GM21367 (cell line): ENCODE results near the gene SEMA4D.

Experiments used
- ATAC-seq: cut with Tn5 transposase; IDR thresholded peaks from one replicate; pipeline ENCODE4 v1.9.1; 2021; ENCODE audit not compliant: unreplicated experiment

The SEMA4D gene

DNA sequence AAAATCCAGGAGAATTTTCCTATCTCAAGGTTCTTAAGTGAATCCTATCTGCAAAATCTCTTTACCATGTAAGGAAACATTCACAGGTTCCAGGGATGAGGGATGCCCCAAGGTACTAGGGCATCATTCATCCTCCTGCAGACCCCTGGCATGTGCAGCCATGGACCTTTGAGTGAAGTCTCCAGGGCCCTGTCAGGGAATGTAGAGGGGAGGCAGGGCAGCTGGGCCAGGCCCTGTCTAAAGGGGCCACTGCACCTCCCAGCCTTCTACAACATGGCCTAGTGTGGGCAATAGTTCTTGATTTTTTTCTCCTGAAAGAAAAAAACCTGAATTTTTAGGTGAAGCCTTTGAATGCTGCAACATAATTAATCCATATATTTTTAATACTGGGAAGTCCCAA, 63.3 kb downstream of the SEMA4D start:
- no peak for ATAC-seq

DNA sequence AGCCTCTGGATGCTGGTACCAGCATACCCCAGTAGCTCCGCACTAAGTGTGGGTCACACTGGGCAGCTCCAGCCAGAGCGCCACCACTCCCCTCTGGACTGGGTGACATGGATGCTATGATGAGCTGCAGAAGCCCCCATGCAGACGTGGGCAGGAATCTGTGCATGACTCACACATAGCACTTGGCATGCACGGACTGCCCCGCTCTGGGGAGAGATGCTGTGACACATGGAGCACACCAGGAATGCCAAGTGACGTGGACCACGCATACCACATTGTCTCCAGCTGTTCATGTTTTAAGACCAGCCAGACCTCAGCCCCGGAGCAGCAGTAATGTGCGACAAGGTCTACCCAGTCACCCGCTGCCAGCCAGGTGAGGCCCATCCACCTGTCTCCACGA, 64.1 kb downstream of the SEMA4D start:
- no peak for ATAC-seq

DNA sequence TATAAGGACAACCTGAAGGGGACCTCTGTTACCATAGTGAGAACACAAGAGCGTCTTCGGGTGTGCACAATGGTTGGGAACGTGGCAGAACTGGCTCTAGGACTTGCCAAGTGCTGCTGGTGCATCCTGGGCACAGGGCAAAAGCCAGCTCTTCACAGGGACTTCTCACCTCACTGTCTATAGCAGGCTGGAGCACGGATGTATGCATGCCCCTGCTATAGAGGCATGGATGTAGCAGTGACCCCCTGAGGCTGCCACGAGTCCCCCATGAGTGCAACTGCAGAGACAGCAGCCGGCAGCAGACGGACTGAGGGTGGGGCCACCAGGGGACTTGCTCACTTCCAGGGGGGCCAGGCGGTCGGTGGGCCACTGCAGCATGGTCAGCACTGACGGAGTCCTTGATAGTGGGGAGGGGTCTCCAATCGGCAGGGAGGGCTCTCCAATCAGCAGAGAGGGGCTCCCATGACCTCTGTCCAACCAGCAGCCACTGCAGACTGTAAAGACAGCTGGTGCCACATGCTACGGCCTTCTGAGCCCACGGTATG, 64.9 kb downstream of the SEMA4D start:
- no peak for ATAC-seq

DNA sequence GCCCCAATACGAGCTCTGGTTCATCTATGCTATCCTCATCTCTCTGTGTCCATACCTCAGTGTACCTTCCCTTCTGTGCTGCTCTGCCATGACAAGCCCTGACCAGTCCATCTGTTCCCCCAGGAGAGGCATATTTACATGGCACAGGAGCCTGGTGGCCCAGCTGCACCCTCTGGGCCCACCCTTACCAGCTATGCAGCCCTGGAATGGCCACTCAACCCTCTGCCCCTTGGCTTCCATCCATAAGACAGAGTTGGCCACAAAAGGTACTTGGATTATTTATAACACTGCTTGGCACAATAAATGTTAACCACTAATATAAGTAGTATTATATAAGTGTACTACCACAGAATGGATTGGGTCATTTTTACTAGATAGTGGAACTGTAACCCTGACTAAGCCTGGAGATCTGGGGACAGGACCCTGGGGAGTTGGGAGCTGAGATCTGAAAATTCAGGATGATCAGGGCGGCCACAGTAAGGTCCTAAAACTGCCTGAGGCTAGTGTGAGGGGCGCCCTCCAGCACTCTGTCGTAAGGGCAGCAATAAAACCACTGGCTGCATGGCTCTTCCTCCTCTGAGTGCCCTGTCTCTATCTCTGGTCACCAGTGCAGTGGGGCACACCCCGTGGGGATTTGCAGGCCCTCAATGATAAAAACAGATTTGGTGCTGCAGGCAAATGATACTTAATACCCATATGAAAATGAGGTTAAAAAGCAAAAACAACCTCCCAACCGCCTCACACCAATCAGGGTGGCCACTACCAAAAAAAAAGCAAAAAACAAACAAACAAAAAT, 65.8 kb downstream of the SEMA4D start:
- ATAC-seq, result no peak

DNA sequence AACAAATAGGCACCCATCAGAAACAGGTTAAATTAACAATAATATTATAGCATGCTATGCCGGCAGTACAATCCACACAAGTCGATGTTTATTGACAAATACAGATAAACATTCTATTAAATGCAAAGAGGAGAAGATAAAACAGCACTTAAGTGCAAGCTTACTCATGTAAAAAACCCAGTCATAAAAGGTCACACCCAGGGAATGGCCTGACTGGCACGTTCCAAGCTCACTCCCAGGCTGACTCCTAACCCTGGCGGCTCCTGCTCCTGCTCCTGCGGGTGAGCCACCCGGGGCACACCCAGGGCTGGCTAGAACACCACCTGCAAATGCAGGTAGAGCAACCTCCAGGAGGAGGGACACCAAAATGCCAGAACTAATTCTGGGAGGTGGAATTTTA, 66.9 kb downstream of the SEMA4D start:
- no peak for ATAC-seq

DNA sequence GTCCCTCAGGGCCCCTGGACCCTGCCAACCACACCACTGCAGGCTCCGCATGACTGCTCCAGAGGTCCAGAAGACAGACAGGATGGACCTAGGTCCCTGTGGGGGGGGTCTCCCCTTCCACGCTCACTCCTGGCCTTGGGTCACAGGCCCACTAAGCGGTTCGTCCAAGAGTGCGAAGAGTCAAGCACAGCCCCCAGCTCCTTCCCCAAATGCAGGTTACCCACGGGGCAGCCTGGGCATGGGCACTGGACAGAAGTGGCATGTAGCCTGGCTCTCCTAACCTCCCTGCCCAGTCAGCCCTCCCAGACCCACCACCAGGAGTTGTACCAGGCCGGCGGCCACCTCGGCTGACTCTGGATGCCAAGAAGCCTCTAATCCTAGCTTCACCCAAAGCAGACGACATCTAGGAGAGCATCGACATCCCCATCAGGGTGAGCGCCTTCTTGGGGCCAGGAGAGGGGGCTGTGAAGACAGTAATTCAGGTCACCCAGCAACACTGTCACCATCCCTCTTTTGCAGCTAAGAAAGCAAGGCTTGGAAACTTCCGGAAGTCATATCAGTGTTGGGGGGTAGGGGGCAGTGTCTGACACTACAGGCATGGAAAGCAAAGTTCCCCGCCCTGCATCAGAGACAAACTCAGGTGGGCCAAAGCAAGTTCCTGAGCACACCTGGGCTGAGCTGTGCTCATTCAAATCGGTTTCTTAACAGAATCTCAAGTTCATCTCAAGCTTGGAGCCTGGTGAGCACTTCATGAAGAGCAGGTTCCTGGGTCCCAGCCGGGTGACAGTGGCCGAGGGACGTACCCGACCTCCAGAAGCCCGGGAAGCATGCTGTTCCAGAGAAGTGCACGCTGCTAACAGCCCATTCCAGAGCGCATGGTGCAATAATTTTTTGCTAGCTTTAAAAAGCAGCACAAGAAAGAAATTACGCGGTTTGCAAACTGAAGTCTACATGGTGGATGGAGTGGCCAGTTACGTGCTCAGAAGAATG, 68.7 kb downstream of the SEMA4D start:
- no peak for ATAC-seq

DNA sequence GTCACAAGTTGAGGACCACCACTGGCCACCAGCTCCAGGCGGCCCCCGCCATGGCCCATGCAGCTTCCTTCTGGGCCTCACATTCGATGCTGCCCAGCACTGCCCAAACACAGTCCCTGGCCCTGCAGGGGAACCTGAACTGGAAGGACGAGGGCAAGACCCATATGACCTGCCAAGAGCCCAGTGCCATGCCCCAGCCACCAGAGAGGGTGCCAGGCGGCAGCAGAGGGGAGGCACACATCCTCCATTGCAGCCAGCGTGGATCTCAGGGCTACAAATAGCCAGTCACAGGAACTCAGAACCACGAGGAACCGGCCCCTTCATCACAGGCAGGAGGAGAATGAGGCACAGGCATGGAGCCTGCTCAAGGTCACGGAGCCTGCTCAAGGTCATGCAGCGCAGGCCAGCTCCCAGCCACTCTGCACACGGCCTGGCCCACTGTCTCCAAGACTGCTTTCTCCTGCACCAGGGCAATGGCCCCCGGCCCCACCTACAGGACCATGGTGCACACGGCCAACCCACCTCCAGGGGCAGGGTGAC, 69.6 kb downstream of the SEMA4D start:
- no peak for ATAC-seq

DNA sequence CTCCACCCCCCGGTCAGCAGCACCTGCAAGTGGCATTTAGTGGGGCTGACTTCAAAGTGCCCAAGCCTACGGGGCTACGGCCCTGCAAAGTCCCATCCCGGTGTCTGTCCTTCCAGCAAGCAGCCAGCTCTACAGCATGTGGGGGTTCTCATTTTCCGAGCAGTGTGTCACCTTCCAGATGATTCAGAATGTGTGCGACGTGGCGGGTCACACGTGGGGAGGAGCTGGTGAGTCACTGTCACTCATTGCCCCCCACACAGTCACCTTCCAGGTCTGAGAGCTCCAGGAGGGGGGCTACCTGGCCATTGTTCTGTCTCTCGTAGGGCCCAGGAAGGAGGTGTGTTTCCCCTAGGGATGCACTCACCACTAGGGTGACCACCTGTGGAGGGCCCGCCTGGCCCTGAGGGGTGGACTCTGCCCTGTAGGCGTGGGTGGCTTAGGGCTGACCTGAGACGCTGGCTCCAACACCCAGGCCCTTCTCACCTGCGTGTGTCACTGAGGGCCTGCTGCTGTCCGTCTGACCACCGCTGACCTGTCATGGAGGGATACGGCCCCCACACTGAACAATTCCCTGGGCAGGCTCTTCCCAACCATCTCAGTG, 70.2 kb downstream of the SEMA4D start:
- no peak for ATAC-seq

DNA sequence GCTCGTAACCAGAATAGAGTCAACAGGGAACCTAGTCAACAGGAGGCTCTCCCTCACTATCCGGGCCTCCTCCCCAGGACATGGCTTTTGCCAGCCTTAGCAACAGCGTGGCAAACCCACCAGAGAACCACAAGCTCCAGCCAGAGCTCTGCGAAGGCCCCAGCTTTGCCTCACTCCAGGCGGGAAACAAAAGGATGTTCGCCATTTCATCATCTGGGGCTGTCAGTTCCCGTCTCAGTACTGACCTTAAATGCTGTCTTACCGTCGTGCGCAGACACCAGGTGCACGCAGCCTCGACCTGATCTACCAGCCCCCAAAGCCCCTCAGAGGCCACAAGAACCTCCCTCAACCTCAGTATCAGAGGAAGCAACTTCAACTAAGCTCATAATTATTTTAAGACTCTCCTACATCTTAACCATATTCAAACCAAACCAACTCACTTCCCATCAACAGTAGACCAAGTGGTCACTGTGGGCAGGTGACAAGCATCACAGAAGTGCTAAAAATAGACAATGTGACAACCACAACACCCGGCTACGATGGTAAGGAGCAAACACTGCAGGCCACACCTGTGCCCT, 71.4 kb downstream of the SEMA4D start:
- ATAC-seq, result peak; percentile 63

DNA sequence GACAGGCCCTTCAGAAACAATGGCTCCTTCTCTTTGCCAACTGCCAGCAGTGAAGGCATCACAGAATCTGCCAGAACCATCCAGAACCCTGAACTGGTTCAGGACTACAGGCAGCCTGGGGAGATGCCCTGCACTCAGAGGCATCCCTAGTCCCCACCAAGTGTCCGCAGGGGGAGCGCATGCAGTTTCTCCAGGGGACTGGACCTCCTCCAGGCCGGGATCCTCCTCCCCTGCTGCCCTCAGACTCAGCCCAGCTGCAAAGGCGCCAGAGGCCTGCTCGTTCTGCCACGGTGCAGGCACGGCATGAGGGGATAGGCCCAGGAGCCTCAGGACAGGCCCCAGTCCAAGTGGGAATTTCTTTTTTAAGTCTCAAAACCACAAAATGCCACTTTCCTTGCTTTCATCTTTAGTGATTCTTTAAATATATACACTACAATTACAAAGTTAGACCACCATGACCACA, 72.0 kb downstream of the SEMA4D start:
- no peak for ATAC-seq

DNA sequence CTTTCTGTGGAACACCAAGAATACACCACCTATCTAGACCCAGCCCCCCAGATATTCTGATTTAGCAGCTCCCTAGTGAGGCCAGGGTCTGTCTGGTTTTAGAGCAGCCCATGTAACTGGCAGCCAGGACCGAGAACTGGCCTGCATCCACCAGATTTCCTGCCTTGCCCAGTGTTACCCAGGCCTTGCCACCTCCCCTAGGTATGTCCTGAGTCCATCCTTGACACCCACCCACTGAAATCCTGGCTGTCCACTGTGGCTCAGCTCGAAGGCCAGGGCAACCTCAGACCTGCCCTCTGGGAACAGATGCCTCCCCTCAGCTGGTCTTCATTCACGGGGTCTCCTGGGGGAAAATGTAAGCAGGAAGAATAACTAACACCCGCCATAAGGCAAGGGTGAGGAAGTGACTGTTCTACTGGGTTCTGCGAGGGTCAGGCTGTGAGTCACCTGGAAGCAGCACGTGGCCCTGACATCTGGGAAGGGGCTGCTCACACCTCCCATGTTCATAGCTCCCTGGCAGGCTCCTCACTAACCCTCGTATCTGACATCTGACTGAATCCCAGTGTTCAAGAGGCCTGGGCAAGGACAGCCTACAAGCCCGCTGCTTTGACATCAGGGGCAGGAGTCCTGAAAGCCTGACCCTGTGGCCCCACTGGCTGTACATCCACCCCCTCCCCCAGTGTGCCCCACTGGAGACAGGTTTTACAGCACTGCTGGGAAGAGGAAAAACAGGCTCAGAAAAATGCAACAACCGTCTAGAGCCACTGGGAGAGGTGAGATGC, 72.7 kb downstream of the SEMA4D start:
- no peak for ATAC-seq

DNA sequence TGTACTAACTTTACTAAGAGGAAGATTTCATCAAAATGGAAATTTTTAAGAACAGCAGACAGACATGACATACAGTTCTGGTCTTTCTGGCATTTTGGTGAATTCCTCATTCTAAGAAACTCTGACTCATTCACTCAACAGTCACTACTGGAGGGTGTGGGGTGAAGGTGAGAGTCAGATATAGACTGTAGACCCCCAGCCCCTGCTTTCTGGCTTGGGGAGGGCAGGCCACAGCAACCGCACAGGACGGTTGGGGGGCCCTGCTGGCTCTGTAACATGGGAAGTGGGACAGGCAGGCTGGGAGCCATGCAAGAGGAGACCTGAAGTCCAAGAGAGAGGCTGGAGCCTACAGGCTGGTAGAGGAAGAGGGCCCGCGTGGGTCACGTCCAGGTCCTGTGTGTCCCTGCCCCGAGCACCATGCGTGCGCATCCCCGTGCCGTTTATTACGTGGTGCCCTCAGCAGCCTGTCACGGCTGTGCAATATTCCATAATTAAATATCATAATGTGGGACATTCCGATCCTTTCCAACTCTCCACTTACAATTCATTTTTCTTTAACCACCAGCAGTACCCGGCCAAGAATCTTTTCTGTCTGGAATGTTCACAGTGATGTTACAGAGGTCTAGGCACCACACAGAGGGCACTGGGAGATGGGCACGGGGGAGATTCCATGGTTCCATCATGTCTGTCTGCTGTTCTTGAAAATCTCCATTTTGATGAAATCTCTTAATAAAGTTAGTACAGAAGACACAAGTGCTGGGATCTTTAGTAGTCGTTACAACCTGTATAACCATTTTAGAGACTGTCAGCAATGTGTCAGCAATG, 75.5 kb downstream of the SEMA4D start:
- no peak for ATAC-seq

DNA sequence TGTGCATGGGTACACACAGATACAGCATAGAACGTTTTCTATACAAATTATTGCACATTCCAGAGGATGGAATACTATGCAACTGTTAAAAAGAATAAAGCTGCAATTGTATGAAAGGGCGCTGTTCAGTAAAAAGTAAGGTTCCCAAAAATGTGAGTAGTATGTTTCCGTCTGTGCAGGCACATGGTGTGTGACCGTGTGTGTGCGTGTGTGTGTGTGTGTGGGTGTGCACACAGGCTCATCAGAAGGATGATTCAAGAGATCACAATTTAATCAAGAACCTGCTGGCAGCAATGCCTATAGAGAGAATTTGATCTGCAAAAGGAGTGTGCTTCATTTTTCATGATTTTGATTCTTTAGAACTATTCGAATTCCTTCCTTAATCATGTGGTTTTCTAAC, 76.3 kb downstream of the SEMA4D start:
- no peak for ATAC-seq

DNA sequence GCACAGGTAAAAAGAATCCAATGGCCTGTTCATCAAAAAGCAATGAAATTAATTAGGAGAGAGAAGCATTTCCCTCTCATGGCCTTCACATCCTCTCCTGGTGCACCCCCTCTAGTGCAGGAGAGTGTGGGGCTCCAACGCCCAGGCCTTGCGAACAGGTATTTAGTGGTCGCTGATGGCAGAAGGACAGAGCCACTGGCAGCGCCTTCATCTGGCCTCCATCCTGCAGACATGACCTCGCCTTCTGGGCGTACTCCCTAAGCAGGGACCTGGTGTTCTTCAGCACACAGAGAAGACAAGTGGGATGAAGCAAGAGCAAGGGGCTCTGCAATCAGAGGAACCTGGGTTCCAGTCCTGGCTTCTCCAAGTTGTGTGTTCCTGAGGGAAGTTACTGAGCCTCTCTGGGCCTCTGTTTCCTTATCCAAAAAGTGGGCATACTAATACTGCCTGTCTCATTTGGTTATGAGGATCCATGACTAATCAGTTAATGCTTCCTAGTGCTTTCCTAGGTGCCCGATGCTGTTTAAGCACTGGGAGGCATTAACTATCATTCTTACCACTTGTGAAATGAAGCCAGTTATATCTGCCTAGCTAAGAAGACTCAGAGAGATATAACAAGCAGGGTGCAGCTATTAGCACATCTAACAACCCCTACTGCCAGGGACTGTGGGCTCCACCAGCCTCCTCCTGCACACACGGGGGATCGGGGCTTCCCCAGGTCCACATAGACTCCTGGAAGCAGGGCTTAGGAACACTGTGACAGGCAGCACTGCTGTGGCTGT, 77.3 kb downstream of the SEMA4D start:
- ATAC-seq, result no peak

DNA sequence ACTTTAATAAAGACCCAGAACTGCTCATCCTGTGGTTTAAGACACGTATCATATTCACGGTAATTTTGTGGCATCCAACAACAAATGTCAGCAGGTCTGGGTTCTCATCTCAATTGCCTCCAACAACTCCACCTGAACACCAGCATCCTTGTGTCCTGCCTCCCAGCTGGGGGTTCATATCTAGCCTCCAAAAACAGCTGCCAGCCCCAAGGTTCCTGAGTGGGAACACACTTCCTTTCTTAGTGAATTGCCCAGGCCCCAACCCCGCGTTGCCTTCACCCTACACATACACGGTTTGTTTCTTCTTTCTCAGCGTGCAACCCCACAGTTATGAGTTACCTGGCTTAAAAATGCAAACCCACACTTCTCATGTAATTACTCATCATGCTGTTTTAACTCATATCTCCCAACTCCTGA, 77.9 kb downstream of the SEMA4D start:
- no peak for ATAC-seq

DNA sequence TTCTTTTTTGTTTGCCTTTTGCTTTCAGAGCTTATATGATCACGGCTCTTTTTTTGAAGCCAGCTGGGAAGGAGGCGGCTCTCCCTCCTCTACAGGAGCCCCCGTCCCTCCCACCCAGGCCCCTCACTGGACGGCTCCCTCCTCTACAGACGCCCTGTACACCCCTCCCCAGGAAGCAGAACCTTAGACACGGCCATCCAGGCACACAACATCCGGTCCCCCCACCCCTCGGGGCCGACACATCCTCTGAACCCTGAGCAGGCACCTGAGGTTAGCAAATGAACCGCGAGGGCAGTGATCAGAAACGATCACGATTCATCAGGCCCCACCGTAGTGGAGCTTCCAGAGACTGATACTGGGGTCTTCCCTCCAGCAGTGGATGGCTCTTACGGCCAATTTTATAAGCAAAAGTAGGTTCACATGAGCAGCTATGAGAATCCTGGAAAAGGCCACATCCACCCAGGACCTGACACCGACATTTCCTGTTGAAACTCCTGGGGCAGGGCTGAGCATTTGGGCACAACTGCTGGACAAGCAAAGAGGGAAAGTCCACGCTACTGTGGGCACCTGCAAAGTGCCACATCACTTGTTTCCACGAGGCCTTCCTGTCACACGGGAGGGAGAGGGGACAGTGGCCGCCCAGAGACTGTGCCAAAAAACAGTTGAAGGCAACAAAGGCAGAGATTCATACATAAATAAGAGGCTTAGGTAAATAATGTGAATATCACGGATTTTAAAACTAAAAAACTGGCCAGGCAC, 78.9 kb downstream of the SEMA4D start:
- peak; percentile 45 for ATAC-seq

DNA sequence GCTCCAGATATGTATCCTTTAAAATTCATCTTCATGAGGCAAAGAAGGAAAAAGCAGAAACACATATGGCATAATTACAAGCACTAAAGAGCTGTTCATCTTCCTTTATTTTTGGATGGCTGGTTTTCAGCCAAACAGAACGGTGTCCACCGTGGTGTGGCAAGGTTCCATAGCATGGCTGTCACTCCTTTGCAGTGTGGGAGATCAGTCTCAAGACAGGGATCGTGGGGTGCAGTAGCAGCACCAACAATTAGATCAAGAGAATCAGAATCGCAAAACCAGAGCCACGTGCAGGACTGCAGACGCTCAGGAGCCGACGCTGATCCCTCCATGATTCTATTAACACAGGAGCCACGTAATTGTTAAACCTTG, 79.5 kb downstream of the SEMA4D start:
- ATAC-seq, result no peak
